Fibroblast of lung (primary cell): ENCODE measurements around the gene TLX2.

Experiments
- CTCF ChIP-seq, 2 donors: IDR thresholded peaks in 1 of 2; conservative IDR thresholded peaks in 1 of 2; 1 replicate in 1 of 2; 2 replicates in 1 of 2; pipeline ENCODE4 v1.5.1; 2011 to 2012; ENCODE audit warnings: low read length in 2 of 2, control low read depth in 1 of 2, inconsistent platforms in 1 of 2, low read depth in 1 of 2, mild to moderate bottlenecking in 1 of 2
- EZH2 ChIP-seq: IDR thresholded peaks from 2 replicates; pipeline ENCODE4 v1.5.1; 2012; ENCODE audit warnings: low read length, control low read depth, mild to moderate bottlenecking; ENCODE audit errors: missing control alignments

GRCh38 chr2:74472086-74472944 is 41.9 kb upstream of the TLX2 start, which contains the start of gene MRPL53:
- no peak for TF ChIP-seq CTCF (conservative IDR thresholded peaks at IDR 0.05 in 1 of 2, IDR thresholded peaks at IDR 0.05 in 1 of 2; ENCODE audit: low read depth in 1 of 2, low read length in 2 of 2)
- no peak for TF ChIP-seq EZH2
